Cortex of kidney (tissue), 1 donor: Measurements from ENCODE around the gene ADCYAP1.

Source experiments
- DNase-seq: peaks from one replicate; lab custom pipeline; 2025; lab: John Stamatoyannopoulos, UW

Gene ADCYAP1

GRCh38 chr18:910247-910646 lies 5.6 kb downstream of the ADCYAP1 start:
- no peak for DNase-seq

GRCh38 chr18:911025-911424 lies 6.4 kb downstream of the ADCYAP1 start:
- no peak for DNase-seq

GRCh38 chr18:911486-911885 lies 6.8 kb downstream of the ADCYAP1 start:
- DNase-seq = no peak

GRCh38 chr18:916562-916961 lies 11.9 kb downstream of the ADCYAP1 start:
- DNase-seq = no peak

- no peak for DNase-seq
Measured at GRCh38 chr18:919078-919477, 14.4 kb downstream of the ADCYAP1 start.

GRCh38 chr18:923144-923866 lies 18.6 kb downstream of the ADCYAP1 start:
- no peak for DNase-seq

- no peak for DNase-seq
Measured at GRCh38 chr18:924987-925386, 20.3 kb downstream of the ADCYAP1 start.

GRCh38 chr18:926946-927345 lies 22.3 kb downstream of the ADCYAP1 start:
- no peak for DNase-seq

GRCh38 chr18:933082-933481 lies 28.4 kb downstream of the ADCYAP1 start:
- no peak for DNase-seq

- no peak for DNase-seq
Measured at GRCh38 chr18:934518-935133, 30.0 kb downstream of the ADCYAP1 start.

- no peak for DNase-seq
Measured at GRCh38 chr18:936941-937340, 32.3 kb downstream of the ADCYAP1 start.

- no peak for DNase-seq
Measured at GRCh38 chr18:939166-939565, 34.5 kb downstream of the ADCYAP1 start.

GRCh38 chr18:939958-940357 lies 35.3 kb downstream of the ADCYAP1 start:
- no peak for DNase-seq

GRCh38 chr18:941331-941730 lies 36.7 kb downstream of the ADCYAP1 start:
- DNase-seq = no peak

- no peak for DNase-seq
Measured at GRCh38 chr18:944440-944839, 39.8 kb downstream of the ADCYAP1 start.

GRCh38 chr18:949724-950631 lies 45.3 kb downstream of the ADCYAP1 start:
- no peak for DNase-seq

GRCh38 chr18:950882-951495 lies 46.3 kb downstream of the ADCYAP1 start:
- no peak for DNase-seq

GRCh38 chr18:955384-956066 lies 50.9 kb downstream of the ADCYAP1 start:
- no peak for DNase-seq

GRCh38 chr18:957829-958228 lies 53.2 kb downstream of the ADCYAP1 start:
- DNase-seq = no peak

- no peak for DNase-seq
Measured at GRCh38 chr18:959854-960253, 55.2 kb downstream of the ADCYAP1 start.
